HepG2 (cell line): ENCODE measurements around the gene PYGL. TPM values are rescaled to one million over a fixed set of nuclear protein-coding genes. Genes with fewer than 3 reads are reported as not detected.

Experiments
- CEBPG ChIP-seq: IDR thresholded peaks from 2 replicates; pipeline ENCODE4 v1.6.1; 2016
- FOSL2 ChIP-seq: sonication (generic); formaldehyde crosslinking; IDR thresholded peaks from 2 replicates; pipeline ENCODE4 v1.4.0; 2020; ENCODE audit warnings: missing genetic modification reagents
- FOXA3 ChIP-seq: IDR thresholded peaks from 2 replicates; pipeline ENCODE4 v1.6.1; 2016; ENCODE audit warnings: missing genetic modification reagents, missing compliant biosample characterization
- HDAC2 ChIP-seq: sonication (generic); formaldehyde crosslinking; IDR thresholded peaks from 2 replicates; pipeline ENCODE4 v1.4.0; 2020; ENCODE audit warnings: missing genetic modification reagents
- ISL2 ChIP-seq: sonication (generic); formaldehyde crosslinking; IDR thresholded peaks from 2 replicates; pipeline ENCODE4 v1.5.0; 2020; ENCODE audit warnings: missing genetic modification reagents
- NFYC ChIP-seq: IDR thresholded peaks from 2 replicates; pipeline ENCODE4 v1.6.1; 2016; ENCODE audit warnings: missing genetic modification reagents, missing compliant biosample characterization
- SALL1 ChIP-seq: sonication (generic); formaldehyde crosslinking; IDR thresholded peaks from 2 replicates; pipeline ENCODE4 v1.8.0; 2022; ENCODE audit warnings: mild to moderate bottlenecking, missing genetic modification reagents
- SOX5 ChIP-seq: IDR thresholded peaks from 2 replicates; pipeline ENCODE4 v1.6.1; 2016; ENCODE audit warnings: borderline replicate concordance
- TERF1 ChIP-seq: sonication (generic); formaldehyde crosslinking; IDR thresholded peaks from 2 replicates; pipeline ENCODE4 v1.8.0; 2022; ENCODE audit warnings: mild to moderate bottlenecking, missing genetic modification reagents, moderate library complexity
- ZEB1 ChIP-seq: IDR thresholded peaks from 2 replicates; pipeline ENCODE4 v1.6.1; 2012; ENCODE audit warnings: mild to moderate bottlenecking, low read depth, inconsistent platforms; ENCODE audit not compliant: insufficient replicate concordance
- ZFP62 ChIP-seq: sonication (generic); formaldehyde crosslinking; IDR thresholded peaks from 2 replicates; pipeline ENCODE4 v1.4.0; 2020; ENCODE audit warnings: missing genetic modification reagents
- ZMYM2 ChIP-seq: sonication (generic); formaldehyde crosslinking; IDR thresholded peaks from 2 replicates; pipeline ENCODE4 v1.8.0; 2022; ENCODE audit warnings: mild to moderate bottlenecking, missing genetic modification reagents
- ZMYM4 ChIP-seq: sonication (generic); formaldehyde crosslinking; IDR thresholded peaks from 2 replicates; pipeline ENCODE4 v1.8.1; 2023; ENCODE audit warnings: mild to moderate bottlenecking, missing genetic modification reagents
- ZNF512 ChIP-seq: sonication (generic); formaldehyde crosslinking; IDR thresholded peaks from 2 replicates; pipeline ENCODE4 v1.4.0; 2020; ENCODE audit warnings: mild to moderate bottlenecking, missing genetic modification reagents
- ZNF646 ChIP-seq: sonication (generic); formaldehyde crosslinking; IDR thresholded peaks from 2 replicates; pipeline ENCODE4 v1.9.0; 2021; ENCODE audit warnings: mild to moderate bottlenecking, missing genetic modification reagents
- ZNF878 ChIP-seq: sonication (generic); formaldehyde crosslinking; IDR thresholded peaks from 2 replicates; pipeline ENCODE4 v1.8.1; 2023; ENCODE audit warnings: mild to moderate bottlenecking, missing genetic modification reagents, moderate library complexity
- polyA plus RNA-seq, 8 experiments: library from polyadenylated mRNA; depleted of rRNA in 3 of 8; stranded (reverse) in 7 of 8; unstranded in 1 of 8; fragments of >200 nt; fragmentation: Illumina TruSeq in 4 of 8; extraction: Trizol in 4 of 8; gene quantifications; 2 replicates each; pipeline versions ENCODE4 v1.2.1 to v1.2.3, GENCODE V29; 2011 to 2016; ENCODE audit warnings: low read depth in 4 of 8, missing spikeins in 1 of 8, mixed read lengths in 1 of 8; ENCODE audit not compliant: insufficient read depth in 1 of 8
- total RNA-seq, 5 experiments: library from RNA; depleted of rRNA; stranded (reverse); fragments of >200 nt; fragmentation: Illumina TruSeq; extraction: Trizol; gene quantifications; 2 replicates each; pipeline ENCODE4 v1.2.3, GENCODE V29; 2016; ENCODE audit warnings: low read depth in 1 of 5

PYGL gene
- total and polyA plus RNA-seq, 2 of the 13 experiments (the other 11 are each of a cell fraction or from before 2014, with no cell fraction given) = 98.4 to 110 TPM

GRCh38 chr14:50875359-50876070 is 68.8 kb downstream of the PYGL start (continued):
- TF ChIP-seq CEBPG (CRISPR knock-in tag) (peak; percentile 40; the same call in 1 of the 2 replicates), TERF1 (CRISPR knock-in tag) (no peak), FOXA3 (CRISPR knock-in tag) (peak; percentile 51), ZFP62 (CRISPR knock-in tag) (no peak), ZNF878 (CRISPR knock-in tag) (no peak), ZNF646 (CRISPR knock-in tag) (no peak), HDAC2 (CRISPR knock-in tag) (peak; percentile 74), SOX5 (peak; percentile 69; the same call in 1 of the 2 replicates), ISL2 (peak; percentile 40; the same call in 1 of the 2 replicates), ZEB1 (peak; percentile 9), SALL1 (CRISPR knock-in tag) (peak; percentile 88), NFYC (CRISPR knock-in tag) (peak; percentile 35; the same call in 1 of the 2 replicates), ZMYM4 (CRISPR knock-in tag) (0 out of 2 replicates have a peak, but pooled peaks have one; percentile 39), FOSL2 (CRISPR knock-in tag) (peak; percentile 81), ZNF512 (CRISPR knock-in tag) (no peak), ZMYM2 (CRISPR knock-in tag) (0 out of 2 replicates have a peak, but pooled peaks have one; percentile 42)
